HG02840 (cell line): ENCODE measurements around the gene RAB7B.

Source experiments
- ATAC-seq: cut with Tn5 transposase; IDR thresholded peaks from one replicate; pipeline ENCODE4 v1.9.1; 2021; ENCODE audit warnings: mild to moderate bottlenecking, moderate library complexity, moderate number of reproducible peaks; ENCODE audit not compliant: unreplicated experiment, low FRiP score

Gene RAB7B

DNA sequence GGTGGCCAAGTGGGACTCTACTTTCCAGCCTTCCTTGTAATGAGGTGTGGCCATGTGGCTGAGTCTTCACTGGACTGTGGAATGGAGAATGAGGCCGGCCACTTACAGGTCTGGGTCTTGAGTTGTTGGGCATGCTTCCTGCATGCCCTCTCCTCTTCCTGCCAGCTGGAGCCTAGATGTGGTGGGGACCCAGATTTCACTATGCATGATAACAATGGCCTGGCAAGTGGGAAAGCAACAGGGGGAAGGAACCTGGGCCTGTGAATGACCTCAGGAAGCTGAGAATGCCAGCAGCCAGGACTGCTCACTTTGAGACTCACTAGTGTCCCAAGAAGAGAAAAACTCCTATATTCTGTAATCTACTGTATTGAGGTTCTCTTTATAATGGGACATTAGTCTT lies 51.4 kb downstream of the RAB7B start:
- ATAC-seq = no peak

DNA sequence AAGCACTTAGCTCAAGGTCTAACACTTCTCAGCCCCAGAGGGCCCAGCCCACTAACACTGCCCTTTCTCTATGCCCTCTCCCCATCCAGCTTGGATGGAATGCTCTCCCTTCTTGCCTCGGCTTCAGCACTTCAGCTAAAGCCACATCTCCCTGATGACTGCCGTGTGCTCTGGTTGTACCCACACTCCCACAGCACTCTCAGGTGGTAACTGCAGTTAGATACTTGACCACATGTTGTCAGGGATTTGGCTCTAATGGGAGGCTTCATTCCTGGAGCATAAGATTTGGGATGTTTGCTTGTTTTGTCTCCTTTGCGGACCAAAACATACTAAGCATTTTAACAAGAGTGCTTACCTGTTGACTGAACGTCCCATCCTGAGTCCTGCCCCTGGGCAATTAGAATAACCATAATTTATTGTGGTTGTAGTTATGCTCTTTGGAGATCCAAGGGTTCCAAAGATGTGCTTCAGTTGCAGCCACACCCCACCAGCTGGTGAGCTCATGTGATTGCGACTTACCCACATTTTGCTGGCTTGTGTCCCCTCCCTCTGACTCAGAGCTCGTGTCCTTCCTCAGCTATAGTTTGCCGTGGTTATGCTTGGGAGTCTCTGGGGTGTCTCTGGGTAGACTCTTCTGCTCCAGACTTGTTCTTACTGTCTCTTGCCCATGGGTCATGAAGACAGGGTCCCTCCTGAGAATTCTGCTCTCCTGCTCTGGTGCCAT lies 52.2 kb downstream of the RAB7B start:
- no peak for ATAC-seq

DNA sequence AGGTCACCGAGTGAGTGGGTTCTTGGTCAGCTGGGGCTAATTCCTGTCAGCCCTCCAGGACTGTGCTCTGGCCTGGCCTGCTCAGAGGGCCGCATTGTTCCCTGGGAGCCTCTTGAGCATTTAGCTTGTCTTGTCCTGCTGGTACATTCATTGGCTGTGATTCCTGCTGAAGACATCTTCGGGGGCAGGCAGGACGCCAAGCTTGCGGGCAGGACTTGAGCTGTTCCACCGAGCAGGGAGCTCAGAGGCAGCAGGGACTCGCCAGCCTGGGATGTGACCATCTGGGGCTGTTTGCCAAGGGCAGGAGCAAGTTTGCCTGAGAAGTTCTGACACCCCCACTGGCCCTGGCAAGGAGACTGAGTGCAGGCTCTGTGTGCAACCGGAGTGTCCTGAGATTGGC lies 52.9 kb downstream of the RAB7B start:
- no peak for ATAC-seq

DNA sequence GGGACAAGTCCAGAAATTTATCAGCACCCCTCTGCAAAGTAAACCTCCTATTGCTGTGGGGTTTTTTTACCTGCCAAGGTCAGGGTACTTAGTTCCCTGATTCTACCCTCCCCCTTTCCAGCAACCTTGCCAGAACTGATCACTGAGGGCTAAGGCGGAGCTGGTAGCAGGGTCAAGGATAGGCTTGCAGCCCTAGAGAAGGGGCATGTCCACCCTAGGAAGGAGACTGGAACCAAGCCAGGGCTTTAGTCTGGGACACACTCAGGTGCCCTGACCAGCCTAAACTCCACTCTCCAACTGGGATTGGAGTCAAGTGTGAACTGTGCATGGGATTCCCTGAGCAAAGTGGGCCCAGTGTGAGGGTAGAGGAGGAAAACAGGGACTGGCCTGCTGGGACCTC lies 53.4 kb downstream of the RAB7B start:
- ATAC-seq = no peak

DNA sequence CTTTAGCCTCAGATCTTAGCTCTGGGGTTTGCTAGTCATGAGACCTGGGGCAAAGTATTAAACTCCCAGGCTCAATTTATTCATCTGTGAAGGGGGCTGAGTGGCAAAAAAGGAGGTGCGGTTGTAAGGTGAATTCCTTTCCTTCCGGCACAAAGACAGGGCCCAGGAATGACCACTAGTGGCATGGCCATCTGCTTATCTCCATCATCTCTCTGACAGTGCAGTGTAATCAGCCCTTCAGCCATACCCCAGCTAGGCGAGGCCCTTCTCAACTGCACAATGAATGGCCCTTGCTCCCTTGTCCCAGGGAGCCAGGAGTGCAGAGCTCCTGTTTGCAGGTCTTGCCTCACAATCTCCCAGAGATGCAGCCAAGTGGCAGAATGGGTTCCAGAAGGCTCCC lies 54.3 kb downstream of the RAB7B start:
- ATAC-seq = no peak

DNA sequence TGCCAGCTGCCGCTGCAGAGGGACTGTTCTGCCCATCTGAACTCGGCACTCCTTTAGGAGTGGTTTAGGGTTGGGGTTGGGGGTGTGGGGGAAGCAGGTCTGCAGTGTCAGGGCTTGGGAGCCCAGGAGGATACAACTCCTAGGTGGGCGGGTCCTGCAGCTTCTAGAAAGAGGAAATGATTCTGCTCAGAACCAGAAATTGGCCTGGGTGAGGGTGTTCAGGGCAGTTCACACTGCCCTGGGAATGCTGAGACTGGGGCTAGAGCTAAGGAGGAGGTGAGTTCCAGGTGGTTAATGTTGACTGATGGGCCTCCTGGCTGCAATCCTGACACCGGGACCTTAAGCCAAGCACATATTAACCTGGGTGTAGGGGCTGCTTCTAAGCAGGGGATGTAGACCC lies 55.2 kb downstream of the RAB7B start:
- ATAC-seq = no peak

DNA sequence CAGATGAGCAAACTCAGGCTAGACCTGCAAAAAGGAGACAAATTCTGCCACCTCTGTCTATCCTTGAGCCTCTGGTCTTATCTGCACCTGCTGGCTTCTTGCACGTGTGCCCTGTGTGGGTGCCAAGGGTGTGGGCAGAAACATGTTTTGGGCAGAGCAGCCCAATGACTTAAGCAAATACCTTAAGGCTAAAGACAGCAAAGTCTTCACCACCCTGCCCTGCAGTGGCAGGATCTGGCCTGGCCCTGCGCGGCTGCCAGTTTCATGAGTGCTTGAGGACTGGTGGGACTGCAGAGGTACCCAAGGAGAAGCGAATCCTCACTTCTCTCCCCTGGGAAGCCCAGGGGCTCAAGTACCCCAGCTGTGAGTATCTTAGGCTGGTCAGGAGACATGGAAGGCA lies 56.2 kb downstream of the RAB7B start:
- no peak for ATAC-seq

DNA sequence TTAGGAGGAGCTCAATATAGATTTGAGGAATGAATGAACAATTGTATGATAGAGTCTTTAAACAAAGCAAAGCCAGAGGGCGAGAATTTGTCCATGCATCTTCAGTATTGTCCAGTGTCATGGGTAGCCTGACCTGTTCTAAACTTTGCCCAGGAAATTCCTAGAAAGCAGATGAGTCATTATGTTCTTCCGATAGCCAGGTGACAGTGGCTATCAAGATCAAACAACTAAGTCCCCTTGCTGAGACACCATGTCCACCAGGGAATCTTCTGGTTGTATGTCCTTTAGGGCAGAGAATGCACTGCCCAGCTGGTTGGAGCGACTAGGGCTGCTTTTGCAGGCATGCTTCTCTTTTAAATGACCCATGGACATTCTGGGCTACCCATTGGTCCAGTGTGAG lies 58.1 kb downstream of the RAB7B start:
- no peak for ATAC-seq

DNA sequence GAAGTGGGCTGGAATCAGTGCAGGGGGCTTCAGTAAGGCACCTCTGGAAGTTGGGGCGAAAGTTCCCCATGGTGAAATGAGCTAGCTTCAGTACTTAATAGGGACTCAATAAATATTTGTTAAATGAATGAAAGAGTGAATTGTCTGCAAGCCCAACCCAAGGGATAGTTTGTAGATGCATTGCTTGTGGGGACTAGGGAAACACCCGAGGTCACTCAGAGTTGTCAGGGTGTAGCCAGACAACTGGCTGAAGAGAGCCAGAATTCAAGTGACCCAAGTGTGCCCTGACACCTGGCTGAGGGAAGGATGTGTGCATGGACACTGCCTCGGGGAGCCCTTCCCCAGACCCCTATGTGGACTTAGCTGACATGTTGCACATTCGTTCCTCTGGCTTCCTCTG lies 58.7 kb downstream of the RAB7B start:
- no peak for ATAC-seq

DNA sequence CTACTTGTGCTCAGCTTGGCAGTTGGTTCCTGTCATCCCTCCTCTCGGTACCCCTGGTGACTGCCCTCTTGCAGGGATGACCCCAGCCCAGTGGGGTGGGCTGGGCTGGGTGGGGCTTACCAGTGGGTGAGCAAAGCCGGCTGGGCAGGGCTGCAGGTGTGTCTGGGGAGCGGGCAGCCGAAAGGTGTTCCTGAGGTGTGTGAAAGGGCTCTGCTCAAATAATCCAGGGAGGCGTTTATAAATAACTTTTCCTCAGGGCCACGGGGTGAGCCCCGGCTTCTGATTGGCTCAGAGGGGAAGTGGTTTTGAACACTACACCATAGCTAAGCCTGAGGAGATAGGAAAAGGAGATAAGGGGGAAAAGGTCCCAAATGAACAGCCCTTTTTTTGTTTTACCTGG lies 60.0 kb downstream of the RAB7B start, which contains the start of gene SLC26A9:
TSS of gene SLC26A9 (minus strand) at position 212 of the 400 bp plus-strand sequence. CDS start 7,636 bp downstream, outside the sequence.
- ATAC-seq = no peak

DNA sequence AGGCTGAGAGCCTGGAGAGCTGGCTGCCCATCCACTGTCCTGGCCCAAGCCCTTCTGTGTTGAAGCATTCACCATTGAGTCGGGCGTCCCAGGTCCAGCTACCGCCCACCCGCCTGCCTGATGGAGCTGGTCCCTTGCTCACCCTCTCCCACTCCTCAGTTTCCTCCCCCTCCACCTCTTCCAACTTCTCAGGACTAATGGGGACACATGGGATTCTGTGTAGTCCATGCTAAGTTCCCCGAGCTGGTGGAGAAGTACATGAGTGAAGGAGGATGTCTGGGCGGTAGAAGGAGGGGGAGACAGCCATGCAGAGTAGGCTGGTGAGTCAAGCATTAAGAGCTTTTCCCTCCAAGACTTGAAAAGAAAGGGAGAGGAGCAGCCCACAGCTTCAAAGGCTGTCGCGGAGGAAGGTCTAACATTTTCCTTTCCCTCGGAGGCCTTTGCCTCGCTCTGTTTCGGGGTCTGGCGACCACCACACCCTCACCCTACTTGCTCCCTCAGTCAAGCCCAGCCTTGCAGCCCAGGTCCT lies 60.5 kb downstream of the RAB7B start:
- no peak for ATAC-seq

DNA sequence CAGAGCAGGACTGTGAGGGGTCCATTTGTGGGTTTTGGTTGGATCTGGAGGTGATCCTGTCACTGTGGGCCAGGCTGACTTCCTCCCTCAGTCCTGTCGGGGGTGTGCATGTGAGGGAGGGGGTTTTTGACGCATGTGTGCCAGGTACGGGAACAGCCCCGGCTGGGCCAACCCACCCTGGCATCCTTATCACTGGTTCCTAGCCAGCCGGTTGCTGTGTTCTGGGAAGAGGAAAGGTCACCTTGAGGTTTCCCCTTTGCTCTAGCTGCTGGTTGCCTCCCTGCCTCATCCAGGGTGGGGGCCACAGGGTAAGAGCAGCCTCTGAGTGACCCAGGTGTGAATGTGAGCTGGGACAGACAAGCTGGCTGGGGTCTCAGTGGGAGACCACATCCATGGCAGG lies 62.5 kb downstream of the RAB7B start:
- ATAC-seq = no peak

DNA sequence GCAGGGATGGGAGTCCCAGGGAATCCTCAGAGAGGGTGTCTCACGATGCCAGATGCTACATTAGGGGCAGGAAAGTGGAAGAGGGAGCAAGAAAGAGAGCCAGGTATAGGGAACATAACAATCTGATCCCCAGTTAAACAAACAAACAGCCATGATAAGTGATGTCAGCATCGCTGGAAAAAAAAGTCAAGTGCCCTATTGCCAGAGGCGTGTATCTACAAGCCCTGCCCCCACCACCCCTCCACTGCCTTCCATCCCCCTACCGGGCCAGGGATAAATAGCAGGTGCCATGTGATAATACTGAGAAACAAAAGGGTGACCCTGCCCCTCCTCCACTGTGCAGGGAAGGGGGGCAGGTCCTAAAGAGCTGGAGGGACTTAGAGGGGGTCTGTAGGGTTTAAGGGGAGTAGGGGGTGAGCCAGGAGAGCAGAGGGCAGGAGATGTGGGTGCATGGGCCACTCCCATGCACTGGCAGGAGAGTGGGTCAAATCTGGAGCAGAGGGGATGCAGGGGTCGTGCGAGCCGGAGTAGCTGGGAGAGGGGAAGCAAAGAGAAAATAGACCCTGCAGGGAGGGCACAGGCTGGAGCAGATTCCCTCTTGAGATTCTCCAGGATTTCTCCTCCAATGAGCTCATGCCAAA lies 63.4 kb downstream of the RAB7B start:
- ATAC-seq = no peak

DNA sequence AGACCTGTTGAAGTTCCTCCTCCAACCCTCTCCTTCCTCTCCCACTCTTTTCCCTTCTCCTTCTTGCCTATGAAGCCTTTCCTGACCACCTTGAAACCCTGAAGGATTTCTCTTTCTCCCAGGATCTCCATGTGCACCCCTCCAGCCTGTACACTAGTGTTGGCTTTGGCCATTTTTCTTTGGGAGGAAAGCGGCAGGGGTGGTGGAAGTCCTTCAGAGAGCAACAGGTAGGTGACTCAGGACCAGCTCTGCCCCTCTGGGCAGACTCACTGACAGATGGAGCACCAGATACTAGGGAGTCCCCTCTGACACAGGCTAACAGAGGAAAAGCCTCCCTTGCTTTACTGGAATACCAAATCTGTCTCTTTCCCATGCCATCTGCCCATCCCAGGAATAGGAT lies 64.5 kb downstream of the RAB7B start:
- ATAC-seq = no peak

DNA sequence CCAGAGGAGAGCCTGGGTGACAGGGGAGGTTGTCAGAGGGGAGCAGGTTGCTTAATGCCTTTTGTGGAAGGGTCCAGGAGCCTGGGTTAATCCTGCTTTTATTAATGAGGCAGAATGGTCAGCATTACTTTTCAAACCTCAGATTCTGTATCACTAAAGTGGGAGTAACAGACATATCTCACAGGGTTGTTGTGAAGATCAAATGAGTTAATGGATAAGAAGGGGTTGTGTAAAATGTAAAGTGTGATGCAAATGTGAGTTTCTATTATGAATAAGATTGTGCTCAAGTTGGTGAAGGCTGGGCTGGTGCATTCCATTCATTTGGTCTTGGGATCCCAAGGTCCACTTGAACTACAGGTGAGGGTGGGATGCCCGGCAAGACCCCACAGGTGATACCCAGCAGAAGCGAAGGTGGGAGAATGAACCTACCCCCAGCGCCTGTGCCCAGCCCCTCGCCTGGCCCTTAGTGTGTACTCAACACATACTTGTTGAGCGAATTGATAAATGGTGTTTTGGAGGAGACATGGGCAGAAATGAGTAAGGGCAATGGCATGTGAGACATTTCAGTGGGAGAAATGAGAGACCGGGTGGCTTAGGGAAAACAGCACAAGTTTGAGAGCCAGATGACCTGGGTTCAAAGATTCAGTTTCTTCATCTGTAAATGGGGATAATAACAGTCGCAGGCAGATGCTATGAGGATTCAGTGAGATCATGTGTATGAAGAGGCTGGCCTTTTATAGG lies 66.2 kb downstream of the RAB7B start:
- ATAC-seq = no peak

DNA sequence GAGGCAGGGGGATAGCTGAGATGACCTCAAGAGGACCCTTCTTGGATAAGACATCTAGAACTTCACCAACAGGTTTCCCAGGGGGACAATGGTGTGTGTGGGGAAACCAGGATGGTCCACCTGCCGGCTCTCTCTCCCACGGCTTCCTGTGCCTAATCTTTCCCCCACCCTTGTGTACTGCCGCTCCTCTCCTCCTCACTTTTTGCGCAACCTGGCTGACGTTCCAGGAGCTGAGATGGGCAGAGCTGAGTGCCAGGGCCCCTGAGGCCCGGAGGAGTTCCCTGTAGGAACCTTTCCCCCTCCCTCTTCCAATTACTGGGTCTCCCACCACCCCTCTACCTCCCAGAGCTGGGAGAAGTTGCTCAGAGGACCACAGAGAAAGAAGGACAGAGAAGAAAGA lies 66.9 kb downstream of the RAB7B start:
- no peak for ATAC-seq

DNA sequence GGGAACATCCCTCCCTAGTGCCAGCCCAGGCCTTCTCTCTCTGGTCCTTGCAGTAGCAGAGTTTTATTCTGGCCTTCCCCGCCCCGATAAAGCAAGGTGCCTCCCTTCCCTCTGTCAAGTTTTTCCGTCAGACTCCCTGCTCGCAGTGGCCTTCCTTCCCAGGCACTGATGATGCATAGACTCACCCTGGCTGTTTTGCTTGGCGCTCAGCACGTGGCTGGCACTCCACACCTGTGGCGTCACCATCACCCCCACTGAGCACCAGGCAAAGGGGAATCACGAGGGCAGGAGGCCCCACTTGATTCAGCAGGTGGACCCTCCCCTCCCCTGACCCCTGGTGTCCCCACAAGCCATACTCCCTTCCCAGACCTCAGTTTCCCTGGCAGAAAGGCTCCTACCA lies 67.3 kb downstream of the RAB7B start:
- no peak for ATAC-seq

DNA sequence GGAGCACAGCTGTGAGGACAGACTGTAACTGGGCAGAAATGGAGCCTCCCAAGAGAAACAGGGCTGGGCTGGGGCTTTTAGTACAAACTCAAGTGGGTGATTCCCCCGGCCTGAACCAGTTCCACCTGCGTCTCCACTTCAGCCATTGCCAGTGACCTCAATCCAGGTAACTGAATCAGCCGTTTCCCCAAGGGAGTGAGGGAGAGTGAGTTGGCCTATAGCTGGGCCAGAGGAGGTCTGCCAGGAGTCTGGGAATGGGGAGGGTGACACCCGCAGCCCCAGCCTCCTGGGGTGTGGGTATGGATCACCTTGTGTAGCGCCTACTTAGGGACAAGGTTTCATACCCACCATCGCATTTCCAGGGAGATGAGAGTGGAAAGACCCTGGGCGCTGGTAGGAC lies 68.4 kb downstream of the RAB7B start:
- ATAC-seq = no peak

DNA sequence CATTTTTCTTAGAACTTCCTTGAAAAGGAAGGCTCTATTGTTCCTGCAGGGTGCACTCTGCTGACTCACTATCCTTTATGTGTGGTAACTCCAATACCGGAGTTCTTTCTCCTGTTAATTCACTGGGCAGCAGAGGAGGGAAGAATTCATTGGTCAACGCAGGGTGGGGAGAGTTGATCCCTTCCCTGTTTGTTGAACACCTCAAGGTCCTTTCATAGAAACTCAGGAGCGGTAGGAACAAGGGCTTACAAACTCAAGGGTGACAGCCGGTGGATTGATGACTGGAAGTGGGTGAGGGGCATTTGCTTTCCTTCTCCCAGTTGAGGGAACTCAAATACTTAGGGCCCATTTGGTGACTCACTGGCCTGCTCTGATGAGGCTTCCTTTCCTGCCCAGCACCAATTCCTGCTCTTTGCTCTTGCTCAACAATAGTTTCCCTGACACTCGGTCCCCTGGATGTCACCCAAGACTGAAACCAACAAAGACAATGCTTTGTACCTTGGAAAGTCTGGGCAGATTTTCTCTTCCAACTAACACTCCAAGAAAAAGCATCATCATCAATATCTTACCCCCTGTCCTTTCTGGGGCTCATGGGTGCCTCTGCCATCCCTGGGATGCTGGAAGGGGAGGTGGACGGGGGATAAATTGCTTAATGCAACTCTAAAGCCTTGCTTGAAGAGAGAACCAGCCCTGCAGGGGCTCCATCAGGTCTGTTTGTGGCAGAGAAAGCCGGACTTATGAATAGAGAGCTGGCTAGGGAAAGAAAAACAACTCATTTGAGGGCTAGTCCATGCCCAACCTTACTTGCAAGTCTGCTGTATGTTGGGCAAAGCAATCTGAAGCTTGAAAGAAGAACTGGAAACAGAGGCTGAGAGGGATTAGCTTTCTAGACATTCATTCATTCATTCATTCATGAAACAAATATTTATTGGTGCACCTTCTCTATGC lies 69.2 kb downstream of the RAB7B start:
- ATAC-seq = no peak

DNA sequence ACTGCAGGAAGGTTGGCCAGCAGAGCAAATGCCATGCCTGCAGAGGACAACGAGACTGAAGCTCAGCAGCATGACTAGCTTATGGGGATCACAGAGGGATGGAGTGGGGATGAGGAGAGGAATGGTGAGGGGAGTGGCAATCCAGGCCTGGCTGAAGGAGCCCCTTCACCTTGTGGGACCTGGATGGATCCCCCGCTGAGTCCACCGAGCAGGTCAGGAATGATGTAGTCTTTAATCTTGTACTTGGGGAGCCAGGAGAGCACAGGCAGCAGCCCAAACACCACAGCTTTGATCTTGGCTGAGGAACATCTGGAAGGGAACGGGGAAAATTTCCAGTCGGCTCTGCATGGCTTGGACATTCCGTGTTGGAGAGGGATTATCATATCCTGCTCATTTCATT lies 70.4 kb downstream of the RAB7B start:
- ATAC-seq = no peak
